ENCODE data around the gene TFEC.
"Not testable (repeated sequence)": the region's sequence is repeated elsewhere in the genome, so short reads cannot be mapped to it uniquely, and the experiment has no call there.

TFEC gene, protein sequence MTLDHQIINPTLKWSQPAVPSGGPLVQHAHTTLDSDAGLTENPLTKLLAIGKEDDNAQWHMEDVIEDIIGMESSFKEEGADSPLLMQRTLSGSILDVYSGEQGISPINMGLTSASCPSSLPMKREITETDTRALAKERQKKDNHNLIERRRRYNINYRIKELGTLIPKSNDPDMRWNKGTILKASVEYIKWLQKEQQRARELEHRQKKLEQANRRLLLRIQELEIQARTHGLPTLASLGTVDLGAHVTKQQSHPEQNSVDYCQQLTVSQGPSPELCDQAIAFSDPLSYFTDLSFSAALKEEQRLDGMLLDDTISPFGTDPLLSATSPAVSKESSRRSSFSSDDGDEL

DNA sequence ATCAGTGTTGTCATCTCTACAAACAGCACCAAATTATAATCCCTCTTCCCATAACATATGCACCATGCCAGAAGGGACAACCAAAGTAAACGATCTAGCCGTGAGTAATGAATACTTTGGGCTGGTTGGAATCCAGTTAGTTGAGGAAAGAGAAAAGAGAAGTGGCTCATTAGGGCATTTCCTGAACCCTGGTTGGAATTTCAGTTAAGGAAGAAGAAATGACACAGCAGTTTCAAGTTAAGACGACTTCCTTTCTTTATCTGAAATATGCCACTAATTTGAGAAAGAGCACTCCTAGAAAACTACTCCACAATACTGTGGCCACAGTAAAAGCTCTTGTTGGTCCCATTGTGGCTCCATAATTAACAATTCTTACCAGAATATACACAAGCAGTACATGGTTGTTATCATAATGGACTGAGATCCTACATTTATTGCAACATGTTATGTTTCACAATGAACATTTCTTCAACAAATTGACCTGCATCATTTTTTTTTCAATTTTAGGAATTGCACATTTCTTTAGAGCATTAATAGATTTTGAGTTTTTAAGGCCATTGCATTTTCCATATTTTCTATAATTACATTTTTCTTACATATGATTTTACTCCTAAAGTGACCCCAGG is at the start of gene TFEC:
TSS of gene TFEC (minus strand) at position 113 of the 626 bp plus-strand sequence. CDS start 46,322 bp downstream, outside the sequence.
- peak; percentile 40 for DNase-seq (ENCODE audit: low read depth)

- no peak for DNase-seq (ENCODE audit: low read depth)
These were observed 45.0 kb upstream of the TFEC start for GRCh38 chr7:116075351-116076145.

GRCh38 chr7:116071629-116072028 is 41.1 kb upstream of the TFEC start:
- DNase-seq (ENCODE audit: low read depth), result no peak

- no peak for DNase-seq (ENCODE audit: low read depth)
These were observed 33.6 kb upstream of the TFEC start for GRCh38 chr7:116064179-116064578.

DNA sequence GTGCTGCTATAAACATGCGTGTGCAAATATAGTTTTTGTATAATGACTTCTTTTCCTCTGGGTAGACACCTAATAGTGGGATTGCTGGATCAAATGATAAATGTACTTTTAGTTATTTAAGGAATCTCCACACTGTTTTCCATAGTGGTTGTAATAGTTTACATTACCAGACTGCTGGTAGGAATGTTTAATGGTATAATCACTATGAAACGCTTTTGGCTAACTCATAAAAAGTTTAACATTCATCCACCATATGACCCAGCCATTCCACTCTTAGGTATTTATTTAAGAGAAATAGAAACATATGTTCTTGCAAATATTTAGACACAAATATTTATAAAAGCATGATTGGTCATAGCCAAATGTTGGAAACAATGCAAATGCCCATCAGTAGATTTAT is 32.1 kb upstream of the TFEC start:
- DNase-seq (ENCODE audit: low read depth), result no peak

DNA sequence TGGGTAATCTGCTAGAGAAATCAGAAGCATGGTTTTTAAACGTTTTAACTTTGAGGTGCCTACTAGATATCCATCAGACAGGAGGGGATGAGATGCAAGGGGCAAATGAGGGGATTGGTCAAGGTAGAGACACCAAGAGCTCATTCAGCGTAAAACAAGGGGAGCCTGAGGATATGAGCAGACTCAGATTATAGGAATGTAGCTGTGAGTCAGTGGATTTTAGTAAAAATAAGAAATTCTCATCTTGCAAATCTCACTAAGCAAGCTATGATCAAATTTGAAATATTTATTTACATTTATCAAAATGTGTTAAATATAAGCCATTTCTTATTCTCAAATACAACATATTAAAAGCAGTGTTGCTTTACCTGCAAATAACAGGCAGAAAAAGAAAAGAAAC is 21.4 kb upstream of the TFEC start:
- DNase-seq (ENCODE audit: low read depth), result no peak

GRCh38 chr7:116047261-116047660 is 16.7 kb upstream of the TFEC start:
- not testable (repeated sequence) for DNase-seq (ENCODE audit: low read depth)

GRCh38 chr7:116045532-116045931 is 15.0 kb upstream of the TFEC start:
- DNase-seq (ENCODE audit: low read depth), result no peak

DNA sequence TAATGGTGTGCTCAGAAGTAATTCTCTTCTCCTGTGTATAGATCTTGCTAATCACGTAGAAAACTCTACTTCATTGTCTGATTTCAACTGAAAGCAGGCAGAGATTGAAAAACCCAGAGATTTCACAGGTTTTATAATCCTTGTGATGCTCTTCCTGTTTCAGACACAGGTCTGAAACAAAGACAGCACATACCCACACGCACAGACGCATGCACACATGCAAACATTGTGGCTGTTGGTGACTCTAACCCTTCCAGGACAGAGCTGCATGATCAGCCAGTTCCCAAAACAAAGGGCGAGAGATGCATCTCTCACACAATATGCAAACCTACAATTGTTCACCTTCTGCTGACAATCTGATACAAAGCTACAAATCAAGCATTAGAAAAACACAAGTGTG is 11.1 kb upstream of the TFEC start:
- no peak for DNase-seq (ENCODE audit: low read depth)

- DNase-seq (ENCODE audit: low read depth), result no peak
These were observed 6.8 kb upstream of the TFEC start for GRCh38 chr7:116037401-116037800.

- no peak for DNase-seq (ENCODE audit: low read depth)
These were observed 3.8 kb upstream of the TFEC start for GRCh38 chr7:116034411-116034810.

DNA sequence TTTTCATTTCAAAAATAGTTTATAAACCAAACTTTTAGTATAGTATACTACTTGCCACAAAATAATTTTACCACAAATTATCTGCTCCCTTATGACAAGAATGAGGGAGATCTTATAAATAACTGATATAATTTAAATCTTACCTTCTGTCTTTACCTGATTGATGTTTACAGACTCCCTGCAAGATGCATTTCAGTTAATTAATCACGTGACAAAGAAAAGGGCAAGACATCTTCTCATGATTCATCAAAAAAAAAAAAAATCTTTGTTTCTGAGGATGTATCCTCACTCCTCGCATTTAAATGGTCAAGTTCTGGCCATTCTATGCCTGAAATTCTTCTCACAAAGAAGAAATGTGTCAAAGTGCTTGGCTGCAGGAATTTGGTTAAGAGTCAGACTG is 2.3 kb upstream of the TFEC start:
- no peak for DNase-seq (ENCODE audit: low read depth)

GRCh38 chr7:116028787-116029186 is 1.8 kb downstream of the TFEC start:
- DNase-seq (ENCODE audit: low read depth), result no peak

- DNase-seq (ENCODE audit: low read depth), result no peak
These were observed 2.8 kb downstream of the TFEC start for GRCh38 chr7:116027786-116028185.

- DNase-seq (ENCODE audit: low read depth), result peak; percentile 12
These were observed 5.4 kb downstream of the TFEC start for GRCh38 chr7:116024826-116025809.

GRCh38 chr7:116021237-116021636 is 9.3 kb downstream of the TFEC start:
- no peak for DNase-seq (ENCODE audit: low read depth)

DNA sequence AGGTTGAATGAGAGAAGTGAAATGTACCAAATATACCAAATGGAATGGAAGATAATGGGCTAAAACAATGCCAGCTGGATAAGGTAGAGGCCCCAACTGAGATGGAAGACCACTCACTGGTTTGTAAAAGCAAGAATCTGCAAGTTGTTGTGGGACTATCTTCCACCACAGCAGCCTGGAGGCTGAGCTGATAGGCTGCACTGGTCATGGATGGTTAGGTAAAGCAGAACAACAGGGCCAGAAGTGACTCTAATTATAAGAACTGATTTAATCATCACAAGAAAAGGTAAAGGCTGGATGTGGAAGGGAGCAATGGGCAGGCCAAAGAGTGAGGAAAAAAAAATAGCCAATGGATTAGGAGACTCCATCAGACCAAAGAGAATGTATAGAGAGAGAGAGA is 11.8 kb downstream of the TFEC start:
- DNase-seq (ENCODE audit: low read depth), result no peak

- no peak for DNase-seq (ENCODE audit: low read depth)
These were observed 16.9 kb downstream of the TFEC start for GRCh38 chr7:116013675-116014074.

DNA sequence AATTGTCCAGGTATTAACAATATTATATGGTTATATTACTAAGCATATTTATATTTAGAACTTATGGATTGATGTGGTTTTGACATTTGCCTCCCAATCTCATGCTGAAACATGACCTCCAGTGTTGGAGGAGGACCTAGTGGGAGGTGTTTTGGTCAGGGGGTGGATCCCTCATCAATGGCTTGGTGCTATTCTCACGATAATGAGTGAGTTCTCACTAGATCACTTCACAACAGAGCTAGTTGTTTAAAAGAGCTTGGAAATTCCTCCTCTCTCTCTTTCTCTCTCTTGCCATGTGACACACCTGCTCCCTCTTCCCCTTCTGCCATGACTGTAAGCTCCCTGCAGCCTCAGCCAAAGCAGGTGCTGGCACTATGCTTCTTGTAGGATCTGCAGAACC is 19.0 kb downstream of the TFEC start:
- no peak for DNase-seq (ENCODE audit: low read depth)

DNA sequence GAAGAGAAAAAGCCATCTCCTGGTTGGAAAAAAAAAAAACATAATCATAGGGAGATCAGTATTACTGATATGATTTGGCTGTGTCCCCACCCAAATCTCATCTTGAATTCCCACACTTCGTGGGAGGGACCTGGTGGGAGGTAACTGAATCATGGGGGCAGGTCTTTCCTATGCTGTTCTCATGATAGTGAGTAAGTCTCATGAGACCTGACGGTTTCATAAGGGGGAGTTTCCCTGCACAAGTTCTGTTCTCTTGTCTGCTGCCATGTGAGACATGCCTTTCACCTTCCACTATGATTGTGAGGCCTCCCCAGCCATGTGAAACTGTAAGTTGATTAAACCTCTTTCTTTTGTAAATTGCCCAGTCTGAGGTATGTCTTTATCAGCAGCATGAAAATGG is 25.8 kb downstream of the TFEC start:
- not testable (repeated sequence) for DNase-seq (ENCODE audit: low read depth)

GRCh38 chr7:115997221-115997620 is 33.3 kb downstream of the TFEC start:
- no peak for DNase-seq (ENCODE audit: low read depth)

- DNase-seq (ENCODE audit: low read depth), result no peak
These were observed 34.9 kb downstream of the TFEC start for GRCh38 chr7:115995701-115996100.

All from fibroblast of gingiva (primary cell).